Esophagus squamous epithelium (tissue), 4 donors: Measurements from ENCODE around the gene SLC35F3.

Experiments
- CTCF ChIP-seq, 6 experiments: fragments of 450-650 bp in 4 of 6; fragments of 200-600 bp in 2 of 6; sonication (generic) in 2 of 6; IDR thresholded peaks; one replicate each; pipeline ENCODE4 v1.5.1; 2016 to 2019; ENCODE audit warnings: antibody characterized with exemption in 6 of 6, mild to moderate bottlenecking in 4 of 6, moderate library complexity in 4 of 6
- POLR2A ChIP-seq, 4 donors: fragments of 450-650 bp; IDR thresholded peaks; one replicate each; pipeline ENCODE4 v1.6.1; 2017; ENCODE audit warnings: antibody characterized with exemption in 4 of 4, mild to moderate bottlenecking in 4 of 4, moderate library complexity in 3 of 4

GRCh38 chr1:234047123-234047522 is 142.6 kb downstream of the SLC35F3 start:
- TF ChIP-seq CTCF (IDR thresholded peaks at IDR 0.05) = no peak
- TF ChIP-seq POLR2A (IDR thresholded peaks at IDR 0.05) = no peak
